HG02970 (cell line): ENCODE data around the gene FIZ1.
"Not testable (repeated sequence)": the region's sequence is repeated elsewhere in the genome, so short reads cannot be mapped to it uniquely, and the experiment has no call there.

ENCODE experiments used
- ATAC-seq: cut with Tn5 transposase; IDR thresholded peaks from one replicate; pipeline ENCODE4 v1.9.1; 2021; ENCODE audit warnings: mild to moderate bottlenecking, moderate library complexity, moderate number of reproducible peaks; ENCODE audit not compliant: unreplicated experiment, low FRiP score

The FIZ1 gene

GRCh38 chr19:55578761-55579747 lies 20.3 kb downstream of the FIZ1 start:
- no peak for ATAC-seq

GRCh38 chr19:55578031-55578760 lies 21.1 kb downstream of the FIZ1 start:
- no peak for ATAC-seq

GRCh38 chr19:55576746-55577145 lies 22.6 kb downstream of the FIZ1 start:
- ATAC-seq, result no peak

GRCh38 chr19:55573929-55574328 lies 25.4 kb downstream of the FIZ1 start:
- not testable (repeated sequence) for ATAC-seq

- ATAC-seq, result not testable (repeated sequence)
Measured at GRCh38 chr19:55569477-55569876, 29.8 kb downstream of the FIZ1 start.

- ATAC-seq, result no peak
Measured at GRCh38 chr19:55567708-55568328, 31.5 kb downstream of the FIZ1 start.

- ATAC-seq, result no peak
Measured at GRCh38 chr19:55566823-55567222, 32.5 kb downstream of the FIZ1 start.

- no peak for ATAC-seq
Measured at GRCh38 chr19:55563261-55563690, 36.0 kb downstream of the FIZ1 start.

- ATAC-seq, result no peak
Measured at GRCh38 chr19:55559684-55560083, 39.6 kb downstream of the FIZ1 start.

- ATAC-seq, result no peak
Measured at GRCh38 chr19:55554741-55555152, 44.6 kb downstream of the FIZ1 start.

GRCh38 chr19:55554302-55554701 lies 45.0 kb downstream of the FIZ1 start:
- no peak for ATAC-seq

- no peak for ATAC-seq
Measured at GRCh38 chr19:55553217-55554182, 45.8 kb downstream of the FIZ1 start.

GRCh38 chr19:55552620-55553019 lies 46.7 kb downstream of the FIZ1 start:
- no peak for ATAC-seq

- ATAC-seq, result no peak
Measured at GRCh38 chr19:55552206-55552605, 47.1 kb downstream of the FIZ1 start.

GRCh38 chr19:55550321-55550650 lies 49.0 kb downstream of the FIZ1 start:
- no peak for ATAC-seq

- ATAC-seq, result no peak
Measured at GRCh38 chr19:55549500-55550320, 49.6 kb downstream of the FIZ1 start.

GRCh38 chr19:55546822-55547614 lies 52.3 kb downstream of the FIZ1 start:
- ATAC-seq, result no peak

GRCh38 chr19:55546011-55546410 lies 53.3 kb downstream of the FIZ1 start:
- ATAC-seq, result no peak
